Erythroblast (primary cell): ENCODE data around the gene PDE4C.

Source experiments
- GATA1 ChIP-seq: IDR thresholded peaks from 2 replicates; pipeline ENCODE4 v1.6.1; 2011; ENCODE audit warnings: low read depth, mild to moderate bottlenecking, control low read depth, low read length, moderate library complexity
- POLR2A ChIP-seq: IDR thresholded peaks from 2 replicates; pipeline ENCODE4 v1.6.1; 2011; ENCODE audit warnings: mild to moderate bottlenecking, low read length

DNA sequence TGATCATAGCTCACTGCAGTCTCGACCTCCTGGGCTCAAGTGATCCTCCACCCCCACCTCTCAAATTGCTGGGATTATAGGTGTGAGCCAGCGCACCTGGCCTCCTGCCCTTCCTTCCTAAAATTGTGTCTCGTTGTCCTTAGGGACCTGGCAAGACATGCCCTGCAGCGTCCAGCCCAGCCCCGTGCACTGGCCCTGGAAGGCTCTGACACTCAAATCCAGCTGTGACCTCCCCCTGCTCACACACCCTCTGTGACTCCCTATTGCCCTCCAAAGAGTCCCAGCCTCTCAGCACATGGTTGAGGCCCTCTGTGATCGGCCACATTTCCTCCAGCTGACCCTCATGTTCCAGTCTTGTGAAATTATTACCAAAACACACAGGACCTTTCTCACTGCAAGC is 28.3 kb downstream of the PDE4C start:
- no peak for TF ChIP-seq POLR2A
- no peak for TF ChIP-seq GATA1
